ENCODE data around the gene PRKCE. TPM values are rescaled to one million over a fixed set of nuclear protein-coding genes. Genes with fewer than 3 reads are reported as not detected.

The PRKCE gene
- total and polyA plus RNA-seq, 2 of the 8 experiments (the other 6 are each of a cell fraction or from before 2014, with no cell fraction given): 0.54 to 2.1 TPM

GRCh38 chr2:45698554-45698953 lies 47.1 kb downstream of the PRKCE start:
- no peak overlapping the region for H2BK12ac ChIP-seq (ENCODE audit: low read depth, low read length)
- no peak overlapping the region for H3K23ac ChIP-seq (ENCODE audit: insufficient read length)
- H3K14ac ChIP-seq (ENCODE audit: insufficient read length): no peak overlapping the region
- DNase-seq (ENCODE audit: low read depth in 1 of 2, low spot score in 2 of 2): no peak
- H4K5ac ChIP-seq (ENCODE audit: insufficient read length, low read depth, low read length): no peak overlapping the region
- no peaks in the 10 kb centered on the region for H3K36me3 ChIP-seq (ENCODE audit: control insufficient read depth in 2 of 4, insufficient read depth in 4 of 4, low read length in 3 of 4)
- H3K79me1 ChIP-seq (ENCODE audit: low read depth, low read length): no peaks in the 10 kb centered on the region
- no peak overlapping the region for H3K4ac ChIP-seq (replicated peaks; ENCODE audit: insufficient read length, low read depth, low read length)
- POLR2A ChIA-PET (ENCODE audit: partially characterized antibody): no interaction called here
- no peak overlapping the region for H2BK15ac ChIP-seq (ENCODE audit: low read length)
- H3K4me3 ChIP-seq (ENCODE audit: extremely low read depth in 1 of 4, insufficient read depth in 2 of 4, low read depth in 3 of 4, low read length in 4 of 4): no peak overlapping the region
- H4K8ac ChIP-seq (ENCODE audit: extremely low read depth, insufficient read depth, low read length): no peak overlapping the region
- no peak overlapping the region for H2AFZ ChIP-seq (ENCODE audit: low read length)
- H3K9me3 ChIP-seq (ENCODE audit: insufficient read depth in 2 of 2, low read depth in 1 of 2, low read length in 1 of 2): no peaks in the 10 kb centered on the region
- H3K27ac ChIP-seq (ENCODE audit: low read depth, low read length): no peak overlapping the region
- FAIRE-seq: no peak
- no peak overlapping the region for H2BK120ac ChIP-seq (replicated peaks; ENCODE audit: low read depth, low read length)
- no peak overlapping the region for H3K9ac ChIP-seq (replicated peaks in 1 of 4; ENCODE audit: extremely low read depth in 1 of 4, low read depth in 3 of 4, low read length in 3 of 4)
- H3K56ac ChIP-seq (replicated peaks; ENCODE audit: insufficient read length, low read depth, low read length): no peak overlapping the region
- no peak overlapping the region for H2BK20ac ChIP-seq (ENCODE audit: low read length)
- no peak overlapping the region for H3K4me2 ChIP-seq (ENCODE audit: insufficient read depth in 1 of 2, low read depth in 2 of 2, low read length in 2 of 2)
- CTCF ChIA-PET (ENCODE audit: partially characterized antibody): interaction anchor here (0.7 to 2.2 kb wide), 4 partner anchors 14 to 155 kb away, joined by 3 to 8 read pairs (median 5); no protein-coding TSS in a partner anchor
- H4K91ac ChIP-seq (replicated peaks; ENCODE audit: insufficient read length, low read length): no peak overlapping the region
- no peak overlapping the region for H2AK5ac ChIP-seq (ENCODE audit: low read depth, low read length)
- no peak overlapping the region for H3K18ac ChIP-seq (ENCODE audit: extremely low read depth, low read length)
- no peaks in the 10 kb centered on the region for H4K20me1 ChIP-seq (replicated peaks in 1 of 2; ENCODE audit: control insufficient read depth in 1 of 2, insufficient read depth in 2 of 2, low read length in 2 of 2)
- H3K79me2 ChIP-seq (ENCODE audit: control insufficient read depth in 1 of 2, insufficient read depth in 2 of 2, low read length in 2 of 2): no peaks in the 10 kb centered on the region
- H2BK5ac ChIP-seq (ENCODE audit: low read depth, low read length): no peak overlapping the region
- no peaks in the 10 kb centered on the region for H3K4me1 ChIP-seq (replicated peaks in 1 of 4; ENCODE audit: control insufficient read depth in 3 of 4, insufficient read depth in 4 of 4, low read length in 3 of 4)
- no peaks in the 10 kb centered on the region for H3K27me3 ChIP-seq (replicated peaks in 1 of 4; ENCODE audit: control insufficient read depth in 3 of 4, extremely low read depth in 1 of 4, insufficient read depth in 3 of 4, low read length in 3 of 4)
- H3K23me2 ChIP-seq (ENCODE audit: low read depth, low read length): peaks cover 2% of the 10 kb centered on the region; the same call in 1 of the 2 replicates
- TF ChIP-seq TAF1 (IDR thresholded peaks at IDR 0.05; ENCODE audit: low read depth, low read length): no peak
- TF ChIP-seq, protein P1, sequence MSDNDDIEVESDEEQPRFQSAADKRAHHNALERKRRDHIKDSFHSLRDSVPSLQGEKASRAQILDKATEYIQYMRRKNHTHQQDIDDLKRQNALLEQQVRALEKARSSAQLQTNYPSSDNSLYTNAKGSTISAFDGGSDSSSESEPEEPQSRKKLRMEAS (IDR thresholded peaks at IDR 0.05): no peak
- TF ChIP-seq HDAC6 (IDR thresholded peaks at IDR 0.05; ENCODE audit: low read depth, low read length): no peak
- TF ChIP-seq, protein P2, sequence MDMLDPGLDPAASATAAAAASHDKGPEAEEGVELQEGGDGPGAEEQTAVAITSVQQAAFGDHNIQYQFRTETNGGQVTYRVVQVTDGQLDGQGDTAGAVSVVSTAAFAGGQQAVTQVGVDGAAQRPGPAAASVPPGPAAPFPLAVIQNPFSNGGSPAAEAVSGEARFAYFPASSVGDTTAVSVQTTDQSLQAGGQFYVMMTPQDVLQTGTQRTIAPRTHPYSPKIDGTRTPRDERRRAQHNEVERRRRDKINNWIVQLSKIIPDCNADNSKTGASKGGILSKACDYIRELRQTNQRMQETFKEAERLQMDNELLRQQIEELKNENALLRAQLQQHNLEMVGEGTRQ (IDR thresholded peaks at IDR 0.05; ENCODE audit: low read length): no peak
- no peak for TF ChIP-seq HDAC2 (IDR thresholded peaks at IDR 0.05; ENCODE audit: borderline replicate concordance in 1 of 2, low read depth in 2 of 2, low read length in 2 of 2)
- TF ChIP-seq PHF8 (conservative IDR thresholded peaks at IDR 0.05; ENCODE audit: low read depth, low read length): no peak
- TF ChIP-seq SP1 (IDR thresholded peaks at IDR 0.05; ENCODE audit: low read depth, low read length): no peak
- TF ChIP-seq SRF (IDR thresholded peaks at IDR 0.05; ENCODE audit: low read depth, low read length): no peak
- TF ChIP-seq CHD1 (IDR thresholded peaks at IDR 0.05; ENCODE audit: low read depth, low read length): no peak
